ENCODE data around the gene LRRK2.
"Not testable (repeated sequence)": the region's sequence is repeated elsewhere in the genome, so short reads cannot be mapped to it uniquely, and the experiment has no call there.

LRRK2 gene

DNA sequence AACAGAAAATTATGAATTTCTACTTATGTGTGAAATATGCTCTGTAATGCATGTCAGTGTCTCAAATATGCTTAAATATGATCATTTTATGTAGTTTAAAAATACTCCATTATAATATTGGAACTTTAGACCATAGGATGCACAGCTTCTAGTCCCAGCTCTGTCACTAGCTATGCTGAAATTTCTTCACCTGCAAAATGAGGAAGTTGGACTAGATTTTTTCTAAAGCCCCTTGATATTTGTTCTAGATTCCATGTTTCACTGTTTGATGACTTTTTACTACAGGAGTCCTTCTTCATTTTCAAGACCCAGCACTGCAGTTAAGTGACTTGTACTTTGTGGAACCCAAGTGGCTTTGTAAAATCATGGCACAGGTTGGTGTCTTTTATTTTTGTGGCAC is 90.1 kb downstream of the LRRK2 start:
- no peak for DNase-seq (ENCODE audit: low spot score)

DNA sequence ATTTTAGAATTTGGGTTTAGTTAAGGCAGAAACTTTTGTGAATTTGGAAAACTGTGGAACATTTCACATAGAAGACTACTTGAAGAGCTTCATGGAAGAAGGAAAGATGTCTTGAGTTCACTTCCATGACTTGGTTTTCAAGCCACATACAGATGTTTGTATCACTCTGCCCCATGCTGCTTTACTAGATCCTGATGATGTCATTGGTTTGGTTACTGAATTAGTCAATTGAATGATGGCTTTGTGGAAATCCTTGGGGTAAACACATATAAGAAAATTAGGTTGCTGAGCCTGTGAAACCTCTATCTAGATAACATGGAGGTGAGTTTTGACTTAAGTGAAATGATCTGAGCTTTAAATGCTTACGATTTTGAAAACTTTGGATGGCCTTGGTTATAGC is 90.6 kb downstream of the LRRK2 start:
- DNase-seq (ENCODE audit: low spot score), result no peak

- DNase-seq (ENCODE audit: low spot score), result no peak
Observed at GRCh38 chr12:40324261-40324660, 99.5 kb downstream of the LRRK2 start.

DNA sequence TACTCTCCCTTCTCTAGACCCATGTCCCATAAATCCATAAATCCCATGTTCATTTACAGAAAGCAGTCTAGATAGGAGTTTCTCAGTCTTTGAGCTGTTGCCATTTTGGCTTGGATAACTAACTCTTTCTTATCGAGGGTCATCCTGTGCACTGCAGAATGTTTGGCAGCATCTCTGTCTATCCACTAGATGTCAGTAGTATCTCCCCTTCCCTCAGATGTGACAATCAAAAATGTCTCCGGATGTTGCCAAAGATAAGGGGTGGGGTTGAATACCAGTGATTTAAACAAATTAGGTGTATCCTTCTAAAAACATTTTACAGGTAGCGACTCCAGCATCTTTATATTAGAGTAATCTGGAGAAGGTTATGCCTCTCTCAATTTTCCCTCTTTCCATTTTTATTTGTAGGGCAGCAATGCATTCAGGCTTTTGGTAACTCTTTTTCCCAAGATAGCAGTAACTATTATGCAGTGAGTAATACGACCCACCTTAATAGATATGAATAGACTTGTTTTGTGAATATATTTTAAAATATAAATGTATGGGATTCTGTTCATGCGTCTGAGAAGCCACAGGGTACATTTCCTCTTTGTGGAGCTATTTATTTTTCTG is 100.7 kb downstream of the LRRK2 start:
- DNase-seq (ENCODE audit: low spot score), result peak; percentile 55

DNA sequence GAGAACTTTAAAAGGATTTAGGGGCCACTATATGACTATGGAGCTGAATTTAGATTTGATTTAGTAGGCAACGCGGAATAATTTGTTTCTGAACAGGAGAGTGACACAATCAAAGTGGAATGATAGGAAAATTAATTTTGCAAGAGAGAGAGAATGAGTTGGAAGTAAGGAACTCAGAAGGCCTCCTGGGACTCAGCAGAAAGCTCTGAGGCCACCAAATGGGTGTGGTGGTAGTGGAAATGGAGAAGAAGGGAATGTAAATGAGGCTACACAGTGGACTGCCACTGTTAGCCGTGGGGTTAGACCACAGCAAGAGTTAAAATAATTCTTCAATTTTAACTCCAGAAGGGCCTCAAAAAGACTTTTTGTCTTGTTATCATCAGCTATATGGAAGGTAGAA is 102.7 kb downstream of the LRRK2 start:
- DNase-seq (ENCODE audit: low spot score), result no peak

DNA sequence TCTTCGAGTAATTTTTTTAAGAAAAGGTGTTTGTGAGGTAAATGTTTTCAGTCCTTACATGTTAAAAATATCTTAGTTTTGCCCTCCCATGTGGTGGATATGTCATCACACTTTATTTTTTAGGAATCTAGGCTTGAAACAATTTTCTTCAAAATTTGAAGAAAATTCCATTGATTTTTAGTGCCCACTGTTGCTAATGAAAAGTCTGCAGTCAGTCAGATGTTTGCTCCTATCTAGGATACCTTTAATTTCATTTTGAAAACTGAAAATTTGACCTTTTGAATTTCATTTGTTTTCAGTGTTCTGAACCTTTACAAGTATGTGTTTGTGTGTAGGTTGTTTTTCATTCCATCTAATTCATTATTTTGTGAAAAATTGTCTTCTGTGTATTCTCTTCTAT is 105.4 kb downstream of the LRRK2 start:
- DNase-seq (ENCODE audit: low spot score), result no peak

GRCh38 chr12:40331886-40332285 is 107.1 kb downstream of the LRRK2 start:
- no peak for DNase-seq (ENCODE audit: low spot score)

DNA sequence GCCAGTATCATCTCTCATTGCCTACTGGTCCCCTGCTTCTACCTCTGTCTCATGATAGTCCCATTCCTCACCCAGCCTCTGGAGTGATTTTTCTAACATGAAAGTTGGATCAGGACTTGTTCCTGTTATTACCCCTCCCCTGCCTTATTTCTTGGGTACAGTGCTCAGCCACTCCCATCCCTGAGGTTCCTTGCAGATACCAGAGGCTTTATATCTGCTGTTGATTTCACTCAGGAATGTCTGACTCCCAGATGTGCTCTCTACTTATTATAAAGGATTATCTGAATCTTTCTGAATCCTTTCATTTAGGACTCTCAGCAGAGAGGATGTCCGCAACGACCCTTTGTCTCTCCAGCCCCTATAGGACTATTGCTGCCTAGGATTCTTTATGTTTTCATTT is 111.2 kb downstream of the LRRK2 start:
- no peak for DNase-seq (ENCODE audit: low spot score)

GRCh38 chr12:40336573-40337199 is 111.9 kb downstream of the LRRK2 start:
- DNase-seq (ENCODE audit: low spot score), result no peak

DNA sequence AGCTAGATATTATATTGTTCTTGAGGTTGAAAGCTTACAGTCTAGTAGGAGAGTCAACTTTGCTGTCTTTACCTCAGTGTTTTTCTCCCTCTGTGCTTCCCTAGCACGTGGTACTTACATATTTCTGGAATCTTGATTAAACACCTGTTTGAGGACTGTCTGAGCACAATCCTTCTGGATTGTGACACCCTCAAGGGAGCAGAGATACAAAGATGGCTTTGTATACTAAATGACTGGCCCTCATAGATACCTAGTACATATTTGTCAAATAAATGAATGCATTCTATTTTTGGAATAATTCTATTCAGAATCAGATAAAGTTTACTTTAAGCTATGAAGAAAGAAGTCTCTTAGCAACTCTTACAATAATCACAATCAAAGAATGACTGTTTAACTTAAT is 113.3 kb downstream of the LRRK2 start:
- no peak for DNase-seq (ENCODE audit: low spot score)

GRCh38 chr12:40338621-40339020 is 113.8 kb downstream of the LRRK2 start:
- no peak for DNase-seq (ENCODE audit: low spot score)

GRCh38 chr12:40342010-40342409 is 117.2 kb downstream of the LRRK2 start:
- no peak for DNase-seq (ENCODE audit: low spot score)

- DNase-seq (ENCODE audit: low spot score), result no peak
Observed at GRCh38 chr12:40343124-40343523, 118.3 kb downstream of the LRRK2 start.

DNA sequence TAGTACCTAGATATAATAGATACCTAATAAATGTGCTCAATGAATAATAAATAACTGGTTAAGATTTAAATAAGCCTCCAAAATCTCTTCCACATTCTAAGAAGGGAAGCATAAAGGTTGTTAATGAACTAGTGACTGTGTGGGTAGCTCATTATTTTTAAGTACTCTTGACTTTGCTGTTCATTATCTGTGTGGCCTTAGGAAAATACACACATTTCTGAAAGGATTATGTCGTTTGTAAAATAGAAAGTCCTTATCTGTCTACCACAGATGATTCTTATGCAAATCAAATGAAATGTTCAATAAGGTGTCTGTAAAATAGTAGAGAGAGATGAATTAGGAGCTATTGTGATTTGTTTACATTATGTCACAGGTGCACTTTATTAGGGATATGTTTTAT is 119.5 kb downstream of the LRRK2 start:
- no peak for DNase-seq (ENCODE audit: low spot score)

GRCh38 chr12:40351976-40352375 is 127.2 kb downstream of the LRRK2 start:
- DNase-seq (ENCODE audit: low spot score), result no peak

DNA sequence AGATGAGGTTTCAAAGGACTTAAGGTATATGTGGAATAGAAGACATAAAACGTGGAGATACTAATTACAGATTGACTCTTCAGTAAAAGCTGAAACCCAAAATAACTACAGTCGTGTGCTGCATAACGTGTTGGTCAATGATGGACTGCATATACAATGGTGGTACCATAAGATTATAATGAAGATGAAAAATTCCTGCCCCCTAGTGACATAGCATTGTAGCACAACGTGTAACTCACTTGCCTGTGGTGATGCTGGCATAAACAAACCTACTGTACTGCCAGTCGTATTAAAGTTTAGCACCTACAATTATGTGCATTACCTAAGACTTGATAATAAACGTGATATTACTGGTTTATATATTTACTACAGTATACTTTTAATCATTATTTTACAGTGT is 150.3 kb downstream of the LRRK2 start:
- no peak for DNase-seq (ENCODE audit: low spot score)

DNA sequence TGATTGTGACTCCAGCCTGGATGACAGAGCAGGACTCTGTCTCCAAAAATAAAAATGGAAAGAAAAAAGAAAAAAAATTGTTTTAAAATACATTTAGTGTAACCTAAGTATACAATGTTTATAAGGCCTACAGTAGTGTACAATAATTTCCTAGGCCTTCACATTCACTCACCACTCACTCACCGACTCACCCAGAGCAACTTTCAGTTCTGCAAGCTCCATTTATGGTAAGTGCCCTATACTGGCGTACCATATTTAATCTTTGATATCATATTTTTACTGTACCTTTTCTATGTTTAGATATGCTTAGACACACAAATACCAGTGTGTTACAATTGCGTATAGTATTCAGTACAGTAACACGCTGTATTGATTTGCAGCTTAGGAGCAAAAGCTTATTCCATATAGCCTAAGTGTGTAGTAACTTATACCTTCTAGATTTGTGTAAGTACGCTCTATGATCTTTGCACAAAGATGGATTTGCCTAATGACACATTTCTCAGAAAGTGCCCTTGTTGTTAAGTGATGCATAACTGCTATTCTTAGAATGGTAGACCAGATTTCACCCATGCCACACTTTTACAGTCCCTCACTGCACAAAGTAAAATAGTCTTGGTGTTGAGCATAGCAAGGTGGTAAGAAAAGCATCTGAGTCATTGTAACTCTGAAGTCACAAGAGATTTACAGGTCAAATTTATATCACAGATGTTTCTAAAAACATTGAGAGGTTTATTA is 151.9 kb downstream of the LRRK2 start:
- no peak for DNase-seq (ENCODE audit: low spot score)

DNA sequence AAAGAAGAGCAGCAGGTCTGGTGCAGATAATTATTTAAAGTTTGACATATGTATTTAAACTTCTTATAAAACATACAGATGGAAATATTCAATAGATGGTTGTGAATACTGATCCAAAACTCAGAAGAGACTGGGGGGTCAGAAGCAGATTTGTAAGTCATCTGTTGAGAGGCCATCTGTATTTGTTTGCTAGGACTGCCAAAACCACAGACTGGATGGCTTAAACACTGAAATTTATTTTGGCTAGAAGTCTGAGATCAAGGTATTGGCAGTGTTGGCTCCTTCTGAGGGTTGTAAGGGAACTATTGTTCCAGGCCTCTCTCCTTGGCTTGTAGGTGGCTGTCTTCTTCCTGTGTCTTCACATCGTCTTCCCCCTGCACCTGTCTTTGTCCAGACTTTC is 153.9 kb downstream of the LRRK2 start:
- DNase-seq (ENCODE audit: low spot score), result peak; percentile 11

- no peak for DNase-seq (ENCODE audit: low spot score)
Observed at GRCh38 chr12:40382217-40382616, 157.4 kb downstream of the LRRK2 start.

- DNase-seq (ENCODE audit: low spot score), result not testable (repeated sequence)
Observed at GRCh38 chr12:40387279-40387678, 162.5 kb downstream of the LRRK2 start.

DNA sequence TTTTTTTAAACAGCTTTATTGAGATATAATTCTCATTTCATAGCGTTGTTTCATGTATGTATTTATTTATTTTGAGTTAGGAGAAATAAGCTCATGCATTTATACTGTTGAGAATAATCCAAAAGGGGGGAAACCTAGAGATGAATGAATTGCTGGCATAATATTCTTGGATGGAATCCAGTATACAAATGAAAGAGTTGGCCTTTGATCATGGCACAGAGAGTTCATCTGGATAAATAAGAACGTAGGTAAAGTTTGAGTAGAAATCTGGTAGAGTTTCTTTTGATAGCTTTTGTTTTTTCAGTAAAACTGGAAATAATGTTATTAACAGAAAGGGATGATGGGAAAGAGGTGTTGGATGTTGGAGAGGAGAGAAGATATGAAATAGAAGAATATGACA is 166.2 kb downstream of the LRRK2 start:
- DNase-seq (ENCODE audit: low spot score), result no peak

DNA sequence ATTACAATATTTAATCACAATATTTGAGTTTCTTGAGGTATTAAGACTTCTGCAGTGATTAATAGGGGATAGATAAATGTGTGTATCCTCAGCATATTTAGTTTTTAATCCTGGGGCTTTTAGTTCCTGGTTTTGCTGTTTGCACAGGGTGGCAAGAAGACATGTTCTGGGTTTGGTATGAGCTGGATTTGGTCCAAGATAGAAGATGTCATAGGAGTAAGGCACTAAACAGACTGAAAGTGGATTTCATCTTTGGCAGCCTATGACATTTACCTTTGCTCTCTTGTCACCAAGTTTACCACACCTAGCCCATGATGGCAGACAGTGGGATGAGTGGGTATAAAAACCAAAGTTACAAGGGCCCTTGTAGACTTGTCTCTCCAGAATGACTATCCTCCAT is 168.2 kb downstream of the LRRK2 start:
- no peak for DNase-seq (ENCODE audit: low spot score)

DNA sequence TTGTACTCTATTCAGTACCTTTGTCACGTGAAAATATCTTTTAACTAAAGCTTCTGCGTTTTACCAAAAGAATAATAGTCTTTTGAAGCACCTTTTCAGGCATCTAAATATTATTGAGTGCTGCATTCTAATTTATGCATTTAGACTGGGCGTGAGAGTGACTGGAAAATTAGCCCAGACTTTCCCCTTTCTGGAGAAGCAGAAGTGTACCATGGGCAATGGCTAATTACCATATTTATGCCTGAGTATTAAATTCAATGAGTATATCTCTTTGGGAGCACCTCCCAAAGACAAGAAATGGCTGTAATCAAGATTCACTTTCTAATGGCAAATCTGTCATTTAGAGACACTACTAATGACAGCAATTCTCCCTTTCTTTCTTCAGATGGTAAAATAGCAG is 174.9 kb downstream of the LRRK2 start:
- no peak for DNase-seq (ENCODE audit: low spot score)

- no peak for DNase-seq (ENCODE audit: low spot score)
Observed at GRCh38 chr12:40405419-40405818, 180.6 kb downstream of the LRRK2 start.
